GM21526 (cell line): Measurements from ENCODE around the gene MAGIX.

Experiments used
- ATAC-seq: cut with Tn5 transposase; IDR thresholded peaks from one replicate; pipeline ENCODE4 v1.9.1; 2021; ENCODE audit warnings: moderate library complexity; ENCODE audit not compliant: unreplicated experiment, low FRiP score

Gene MAGIX

DNA sequence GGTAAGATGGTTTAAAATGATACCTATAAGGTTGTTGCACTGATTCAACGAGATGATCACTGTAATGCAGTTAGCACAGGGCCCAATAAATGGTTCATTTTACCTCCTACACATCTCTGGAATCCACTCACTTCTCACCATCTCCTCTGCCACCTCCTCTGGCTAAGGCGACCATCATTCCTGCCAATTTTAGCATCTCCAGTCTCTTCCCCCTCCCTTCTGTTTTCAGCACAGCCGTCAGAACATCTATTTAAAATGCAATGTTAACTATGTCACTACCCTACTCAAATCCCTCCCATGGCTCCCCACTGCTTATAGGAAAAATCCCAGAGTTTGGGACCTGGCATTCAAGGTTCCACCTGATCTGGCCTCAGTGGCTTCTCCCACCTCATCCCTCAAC lies 41.0 kb downstream of the MAGIX start:
- no peak for ATAC-seq

DNA sequence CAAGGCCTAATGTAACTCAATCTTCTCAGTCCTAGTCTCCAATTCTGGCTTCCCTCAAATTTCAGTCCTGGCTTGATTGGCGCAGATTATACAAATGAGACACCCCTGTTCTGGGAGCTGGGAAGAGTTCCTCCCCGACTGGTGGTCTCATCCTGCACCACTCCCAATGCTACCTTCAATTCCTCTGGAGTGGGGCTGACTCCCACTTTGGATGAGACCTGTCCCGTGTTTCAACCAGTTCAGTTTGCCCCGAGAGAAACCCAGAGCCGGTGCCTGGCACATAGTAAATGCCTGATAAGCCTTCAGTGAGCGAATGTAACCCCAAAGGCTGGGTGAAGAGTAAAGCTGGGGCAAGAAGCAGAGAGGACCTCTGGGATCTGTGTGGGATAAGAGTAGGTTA lies 41.5 kb downstream of the MAGIX start:
- ATAC-seq = no peak

DNA sequence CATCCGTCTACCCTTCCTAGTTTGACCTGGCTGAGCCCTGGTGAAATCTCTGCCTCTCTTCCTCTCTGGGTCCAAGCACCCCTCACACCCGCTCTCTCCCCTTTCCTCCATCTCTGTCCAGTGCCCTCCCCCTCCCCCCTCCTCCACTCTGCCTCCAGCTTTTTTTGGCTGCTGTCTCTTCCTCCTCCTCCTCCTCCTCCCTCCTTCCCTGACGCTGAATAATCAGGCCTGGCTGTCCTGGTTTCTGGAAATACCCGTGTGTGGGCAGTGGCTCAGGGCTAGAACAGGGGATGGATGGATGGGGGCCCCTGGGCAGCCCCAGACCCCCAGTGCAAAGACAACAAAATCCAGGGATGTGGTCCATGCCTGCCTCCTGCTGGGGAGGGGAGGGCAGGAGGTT lies 42.2 kb downstream of the MAGIX start:
- no peak for ATAC-seq

DNA sequence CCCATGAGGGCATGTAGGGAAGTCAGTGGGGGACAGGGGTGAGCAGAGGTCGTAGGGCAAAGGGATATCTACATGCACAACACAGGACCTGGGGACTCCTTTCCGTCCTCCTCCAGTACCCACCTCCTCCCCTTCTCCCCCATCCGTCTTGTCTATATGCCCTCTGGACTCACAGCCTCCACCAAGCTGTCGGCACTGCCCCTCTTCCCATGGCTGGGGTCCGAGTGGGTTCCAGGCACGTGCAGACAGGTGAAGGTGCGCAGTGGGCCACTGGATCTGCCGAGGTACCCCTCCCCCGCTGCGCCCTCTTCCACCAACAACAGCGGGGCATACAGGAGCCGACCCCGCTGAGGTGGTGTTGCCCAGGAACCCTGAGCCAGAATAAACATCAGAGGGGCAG lies 42.9 kb downstream of the MAGIX start:
- ATAC-seq = no peak

DNA sequence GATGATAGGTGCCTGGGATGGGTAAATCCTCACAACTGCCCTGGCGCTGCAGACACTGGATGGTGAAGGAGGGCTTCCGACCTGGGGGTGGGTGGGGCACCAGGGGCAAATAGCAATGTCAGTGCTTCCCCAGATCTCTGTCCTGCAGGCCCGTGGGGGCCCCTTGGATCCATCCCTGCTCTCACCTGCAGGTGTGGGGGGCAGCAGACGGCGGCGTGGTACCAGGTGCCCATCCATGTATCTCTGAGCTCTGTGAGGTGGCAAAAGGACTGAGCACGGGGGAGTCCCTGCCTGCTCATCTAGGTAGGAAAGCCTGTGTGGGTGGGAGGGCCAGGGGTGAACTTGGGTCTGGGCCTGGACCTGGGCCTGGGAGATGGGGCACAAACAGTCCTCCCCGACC lies 44.0 kb downstream of the MAGIX start:
- ATAC-seq = no peak

DNA sequence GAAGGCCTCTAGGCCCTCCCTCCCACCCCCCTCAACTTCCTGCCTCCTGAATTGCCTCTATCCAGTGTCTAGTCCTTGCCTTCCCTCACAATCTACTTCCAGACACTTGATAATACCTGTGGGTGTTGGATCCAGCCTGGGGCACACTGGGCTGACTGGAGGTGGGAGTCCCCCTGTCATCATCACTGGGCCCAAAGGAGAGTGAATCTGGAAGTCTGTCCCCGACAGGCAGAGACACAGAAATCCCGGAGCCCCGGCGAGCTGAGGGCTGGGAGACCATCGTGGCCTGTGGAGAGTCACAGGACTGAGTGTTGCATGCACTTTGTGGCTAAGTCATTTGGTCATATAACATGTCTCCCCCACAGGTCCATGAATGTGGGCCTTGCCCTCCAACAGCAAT lies 45.8 kb downstream of the MAGIX start:
- no peak for ATAC-seq

DNA sequence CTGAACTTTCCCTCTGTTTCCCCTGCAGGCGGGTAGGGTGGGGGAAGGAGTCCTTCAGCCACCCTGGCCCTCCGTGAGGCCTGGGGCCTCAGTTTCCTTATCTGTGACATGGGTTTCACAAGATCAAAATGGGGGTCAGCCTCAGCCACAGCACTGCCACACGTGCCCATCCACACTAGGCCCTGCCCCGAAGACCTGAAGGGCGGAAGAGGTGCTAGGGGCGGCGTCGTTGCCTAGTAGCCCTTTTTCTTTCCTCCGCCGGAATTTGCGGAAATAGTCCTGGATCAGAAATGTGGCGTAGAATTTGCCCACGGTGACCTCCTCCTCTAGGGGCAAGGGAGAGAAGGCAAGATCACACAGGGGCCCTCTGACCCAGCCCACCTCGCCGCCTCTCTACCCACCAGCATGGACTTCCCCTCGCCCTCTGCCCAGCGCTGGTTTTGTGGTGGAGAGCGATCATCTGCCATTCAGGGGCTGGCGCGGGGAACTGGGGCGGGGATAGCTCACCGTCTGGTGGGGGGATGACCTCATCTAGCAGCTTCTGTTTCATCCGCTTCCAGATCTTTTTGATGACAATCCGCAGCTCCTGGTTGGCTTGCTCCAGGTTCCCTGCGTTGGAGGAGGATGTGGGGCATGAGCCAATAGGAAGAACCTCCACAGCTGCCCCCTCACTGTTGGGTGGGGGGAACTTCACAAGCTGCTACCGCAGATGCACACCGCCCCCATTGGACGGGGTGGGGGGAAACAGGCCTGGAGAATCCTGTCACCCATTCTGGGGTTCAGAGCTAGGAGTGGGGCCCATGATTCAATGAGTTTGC lies 47.1 kb downstream of the MAGIX start:
- ATAC-seq = no peak

DNA sequence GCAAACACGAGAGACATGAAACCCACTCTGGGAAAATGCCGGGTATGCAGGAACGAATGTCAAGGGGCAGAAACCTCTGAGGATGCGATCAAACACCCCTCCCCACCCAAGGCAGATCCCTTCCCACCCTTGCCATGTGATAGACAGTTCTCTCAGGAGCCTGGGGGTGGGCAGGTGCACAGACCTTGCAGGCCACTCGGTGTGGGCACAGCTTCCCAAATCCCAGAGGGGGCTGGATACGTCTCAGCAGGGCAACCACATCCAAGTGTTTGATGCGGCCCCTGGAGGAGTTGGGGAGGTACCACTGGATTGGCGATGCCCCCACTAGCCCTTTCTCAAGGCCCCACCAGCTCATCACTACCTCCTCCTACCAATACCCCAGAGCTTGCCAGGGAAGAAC lies 47.8 kb downstream of the MAGIX start:
- ATAC-seq = no peak

DNA sequence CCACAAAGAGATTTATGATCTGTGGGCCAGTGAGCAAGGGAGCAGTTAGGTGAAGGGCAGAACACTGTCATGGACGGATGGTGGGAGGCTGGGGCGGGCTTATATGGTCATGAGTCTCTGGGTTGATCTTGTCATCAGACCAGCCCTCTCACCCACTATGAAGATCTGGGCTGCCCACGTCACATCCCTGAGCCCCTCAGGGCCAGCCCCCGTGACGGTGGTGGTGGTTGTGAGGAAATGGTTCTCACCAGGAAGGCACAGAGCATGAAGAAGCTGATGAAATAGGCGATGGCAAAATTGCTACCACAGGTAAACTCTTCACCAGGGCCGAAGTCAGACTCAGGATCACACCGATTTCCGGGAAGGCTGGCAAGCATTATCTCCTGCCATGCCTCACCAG lies 48.5 kb downstream of the MAGIX start:
- ATAC-seq = no peak

DNA sequence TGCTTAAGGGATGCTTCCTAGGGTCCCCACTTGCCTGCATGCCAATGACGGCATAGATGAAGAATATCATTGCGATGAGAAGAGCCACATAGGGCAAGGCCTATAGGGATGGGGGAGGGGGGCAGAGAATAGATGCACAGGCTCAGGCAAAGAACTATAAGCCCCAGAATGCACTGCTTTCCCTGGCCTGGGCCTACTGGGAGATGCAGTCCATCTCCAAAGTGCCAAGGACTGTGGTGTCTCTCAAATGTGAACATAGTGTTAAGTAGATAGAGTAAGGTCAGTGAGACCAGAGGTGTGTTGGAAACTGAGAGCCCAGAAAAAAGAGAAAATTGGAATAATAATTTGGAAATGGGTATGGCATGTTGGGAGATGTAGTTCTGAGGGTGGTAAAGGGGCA lies 49.7 kb downstream of the MAGIX start:
- ATAC-seq = no peak

DNA sequence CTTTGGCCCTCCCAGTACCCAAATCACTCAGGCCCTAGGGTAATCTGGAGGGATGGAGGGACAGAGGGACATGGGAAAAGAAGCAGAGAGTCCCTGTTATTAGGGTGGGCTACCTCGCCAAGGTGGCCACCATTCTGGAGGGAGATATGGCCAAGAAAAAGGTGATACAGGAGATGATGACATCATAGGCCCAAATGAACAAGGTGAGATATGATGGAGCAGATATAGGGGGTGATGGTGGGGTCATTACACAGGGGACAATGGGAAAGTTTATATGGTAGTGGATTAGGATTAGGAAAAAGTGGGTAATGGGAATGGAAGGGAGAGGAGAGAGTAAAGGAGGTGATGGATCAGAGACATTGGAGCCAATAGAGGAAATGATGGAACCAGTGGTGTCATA lies 50.3 kb downstream of the MAGIX start:
- no peak for ATAC-seq

DNA sequence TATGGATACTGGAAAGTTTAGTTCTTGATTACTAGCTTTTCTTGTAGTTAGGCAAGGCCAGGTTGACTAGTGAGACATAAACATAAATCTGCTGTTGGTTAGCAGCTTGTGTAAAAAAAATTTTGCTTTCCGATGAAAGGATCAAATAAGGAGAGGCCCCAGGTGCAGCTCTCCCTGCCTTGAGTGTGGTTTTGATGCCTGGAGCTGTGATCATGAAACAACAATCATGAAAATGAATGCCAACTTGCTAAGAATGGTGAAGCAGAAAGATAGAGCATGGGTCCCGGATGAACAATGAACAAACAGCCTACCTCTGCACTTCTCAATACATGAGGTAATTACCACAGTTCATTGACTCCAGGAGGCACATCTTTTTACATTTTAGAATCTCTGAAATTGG lies 51.9 kb downstream of the MAGIX start:
- no peak for ATAC-seq

DNA sequence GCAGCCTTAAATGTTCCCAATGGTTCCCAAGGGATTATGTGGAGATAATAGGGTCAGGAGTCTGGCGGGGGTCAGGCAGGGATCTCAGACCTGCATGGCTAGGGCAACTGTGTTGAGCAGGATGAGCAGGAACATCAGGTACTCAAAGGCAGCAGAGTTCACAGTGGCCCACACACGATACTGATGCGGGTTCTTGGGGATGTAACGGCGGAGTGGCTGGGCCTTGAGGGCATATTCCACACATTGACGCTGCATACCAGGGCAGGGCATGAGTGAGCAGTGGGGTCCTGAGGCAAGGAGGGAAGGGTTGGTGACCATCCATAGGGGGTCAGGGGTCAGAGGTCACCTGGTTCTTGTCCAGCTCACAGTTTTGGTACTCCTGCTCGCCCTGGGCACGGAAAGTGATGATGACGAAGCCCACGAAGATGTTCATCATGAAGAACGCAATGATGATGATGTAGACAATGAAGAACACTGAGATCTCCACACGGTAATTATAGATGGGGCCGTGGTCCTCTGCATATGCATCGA lies 52.5 kb downstream of the MAGIX start:
- ATAC-seq = no peak
